Liver (tissue), 9 donors: ENCODE data around the gene IFI27. TPM values are rescaled to one million over a fixed set of nuclear protein-coding genes. Genes with fewer than 3 reads are reported as not detected.

Source experiments
- DNase-seq: peaks from one replicate; pipeline ENCODE4 v3.0.0-alpha.2; 2017; ENCODE audit warnings: low spot score
- H3K27ac ChIP-seq, 2 donors: one replicate each; pipeline ENCODE4 v1.7.0; 2013; ENCODE audit warnings: inconsistent platforms in 2 of 2, low read length in 2 of 2, control low read depth in 1 of 2, low read depth in 1 of 2, mild to moderate bottlenecking in 1 of 2
- H3K27me3 ChIP-seq, 4 donors: one replicate each; pipeline versions ENCODE4 v1.6.1 to v1.7.0; 2013; ENCODE audit warnings: low read length in 3 of 4, inconsistent platforms in 1 of 4, mild to moderate bottlenecking in 1 of 4, moderate library complexity in 1 of 4; ENCODE audit not compliant: control insufficient read depth in 4 of 4, insufficient read depth in 4 of 4
- H3K36me3 ChIP-seq, 4 donors: one replicate each; pipeline versions ENCODE4 v1.6.1 to v1.7.0; 2013; ENCODE audit warnings: low read length in 3 of 4, mild to moderate bottlenecking in 3 of 4, low read depth in 1 of 4, moderate library complexity in 1 of 4; ENCODE audit not compliant: control insufficient read depth in 4 of 4, insufficient read depth in 3 of 4
- H3K4me1 ChIP-seq, 4 donors: one replicate each; pipeline versions ENCODE4 v1.6.1 to v1.7.0; 2013; ENCODE audit warnings: low read length in 3 of 4, mild to moderate bottlenecking in 3 of 4, moderate library complexity in 1 of 4; ENCODE audit not compliant: control insufficient read depth in 4 of 4, insufficient read depth in 4 of 4
- H3K4me3 ChIP-seq, 3 donors: one replicate each; pipeline versions ENCODE4 v1.6.1 to v1.7.0; 2013; ENCODE audit warnings: low read length in 3 of 3, control low read depth in 1 of 3, low read depth in 1 of 3, mild to moderate bottlenecking in 1 of 3
- H3K9ac ChIP-seq, 2 donors: one replicate each; pipeline ENCODE4 v1.7.0; 2013; ENCODE audit warnings: low read length in 2 of 2, mild to moderate bottlenecking in 2 of 2, moderate library complexity in 2 of 2, control low read depth in 1 of 2, low read depth in 1 of 2
- H3K9me3 ChIP-seq, 4 donors: one replicate each; pipeline versions ENCODE4 v1.6.1 to v1.7.0; 2013; ENCODE audit warnings: low read length in 3 of 4; ENCODE audit not compliant: control insufficient read depth in 4 of 4
- EGR1 ChIP-seq, 2 donors: IDR thresholded peaks; 2 replicates each; pipeline ENCODE4 v1.6.1; 2016 to 2018; ENCODE audit warnings: antibody characterized with exemption in 2 of 2, low read depth in 2 of 2
- FOXA1 ChIP-seq: IDR thresholded peaks from 2 replicates; pipeline ENCODE4 v1.6.1; 2016; ENCODE audit warnings: antibody characterized with exemption
- FOXA2 ChIP-seq: IDR thresholded peaks from 2 replicates; pipeline ENCODE4 v1.6.1; 2016; ENCODE audit warnings: antibody characterized with exemption
- GABPA ChIP-seq, 2 donors: IDR thresholded peaks in 1 of 2; conservative IDR thresholded peaks in 1 of 2; 2 replicates each; pipeline ENCODE4 v1.6.1; 2016; ENCODE audit warnings: antibody characterized with exemption in 2 of 2, mild to moderate bottlenecking in 1 of 2, moderate library complexity in 1 of 2
- HNF4A ChIP-seq, 2 donors: conservative IDR thresholded peaks; 2 replicates each; pipeline ENCODE4 v1.6.1; 2016; ENCODE audit warnings: antibody characterized with exemption in 2 of 2, mild to moderate bottlenecking in 2 of 2
- HNF4G ChIP-seq: IDR thresholded peaks from 2 replicates; pipeline ENCODE4 v1.6.1; 2016; ENCODE audit warnings: antibody characterized with exemption
- JUND ChIP-seq, 2 donors: IDR thresholded peaks; 2 replicates each; pipeline ENCODE4 v1.6.1; 2016; ENCODE audit warnings: antibody characterized with exemption in 2 of 2
- NR2F2 ChIP-seq: IDR thresholded peaks from 2 replicates; pipeline ENCODE4 v1.6.1; 2016; ENCODE audit warnings: antibody characterized with exemption
- RAD21 ChIP-seq, 2 donors: IDR thresholded peaks; 2 replicates each; pipeline ENCODE4 v1.6.1; 2016; ENCODE audit warnings: antibody characterized with exemption in 2 of 2, mild to moderate bottlenecking in 2 of 2
- SP1 ChIP-seq: IDR thresholded peaks from 2 replicates; pipeline ENCODE4 v1.6.1; 2018; ENCODE audit warnings: antibody characterized with exemption, mild to moderate bottlenecking
- TAF1 ChIP-seq: conservative IDR thresholded peaks from 2 replicates; pipeline ENCODE4 v1.6.1; 2016; ENCODE audit warnings: antibody characterized with exemption, mild to moderate bottlenecking
- YY1 ChIP-seq: IDR thresholded peaks from 2 replicates; pipeline ENCODE4 v1.6.1; 2016; ENCODE audit warnings: antibody characterized with exemption, mild to moderate bottlenecking
- WGBS: extraction: QIAGEN DNeasy Blood & Tissue Kit; methylation state at CpG from one replicate; pipeline ENCODE4 v1.1.7; 2013; 5-methylcytosine and 5-hydroxymethylcytosine counted together
- polyA plus RNA-seq, 2 donors: library from polyadenylated mRNA; stranded (reverse) in 1 of 2; unstranded in 1 of 2; fragments of 200-250 nt in 1 of 2; fragments of >200 nt in 1 of 2; fragmentation: Nextera tagmentation in 1 of 2; extraction: Ambion mirVana in 1 of 2; gene quantifications; one replicate each; pipeline versions ENCODE4 v1.2.1 to v1.2.3, GENCODE V29; 2013 to 2015
- total RNA-seq, 2 donors: library from RNA; depleted of rRNA; stranded (reverse); fragments of >200 nt; gene quantifications; one replicate each; pipeline ENCODE4 v1.2.3, GENCODE V29; 2014
- TF ChIP-seq, protein P1 (sequence below): IDR thresholded peaks from 2 replicates; pipeline ENCODE4 v1.6.1; 2016; ENCODE audit warnings: antibody characterized with exemption
- TF ChIP-seq, protein P2 (sequence below): fragments of 150-350 bp; IDR thresholded peaks from 2 replicates; pipeline ENCODE4 v1.5.1; 2017; ENCODE audit warnings: improper control_type of control experiment, low read depth, low read length; ENCODE audit not compliant: missing input control
- TF ChIP-seq, protein P3 (sequence below): IDR thresholded peaks from 2 replicates; pipeline ENCODE4 v1.6.1; 2016; ENCODE audit warnings: antibody characterized with exemption
- donor health status: healthy.
- donor health status: healthy.
- donor health status: healthy.
- donor health status: healthy.
- donor health status: healthy.

Gene IFI27
- total and polyA plus RNA-seq, 4 donors = 12.7 to 170 (median 42.2) TPM

DNA sequence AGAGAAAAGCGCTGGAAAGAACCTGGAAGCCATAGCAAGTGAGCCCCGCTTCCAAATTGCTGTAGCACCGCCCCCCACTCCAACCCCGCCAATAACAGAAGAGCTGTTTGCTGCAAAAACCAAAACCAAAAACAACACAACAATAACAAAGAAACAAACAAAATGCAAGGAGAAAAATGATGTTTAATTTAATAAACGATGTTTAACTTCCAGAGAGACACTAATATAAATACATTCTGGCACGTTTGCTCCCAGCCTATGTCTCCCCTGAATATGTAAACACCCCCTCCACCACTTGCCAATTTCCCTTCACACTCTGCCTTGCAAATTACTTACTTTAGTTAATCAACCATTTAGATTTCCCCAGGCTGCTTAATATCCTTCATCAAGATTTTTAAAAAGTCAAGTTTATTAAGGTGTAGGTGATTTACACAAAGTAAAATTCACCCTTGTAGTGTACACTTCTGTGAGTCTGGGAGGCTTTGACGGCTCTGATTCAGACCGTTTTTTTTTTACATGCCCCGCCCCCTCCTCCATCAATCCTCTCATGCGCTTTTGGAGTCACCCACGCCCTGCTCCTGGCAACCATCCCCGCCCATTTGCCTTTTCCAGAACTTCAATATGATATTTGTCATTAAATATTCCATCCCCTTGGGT lies 19.4 kb downstream of the IFI27 start:
- H3K36me3 ChIP-seq = no peaks in the 10 kb centered on the region
- H3K9me3 ChIP-seq = no peaks in the 10 kb centered on the region
- H3K27me3 ChIP-seq = no peaks in the 10 kb centered on the region
- H3K4me3 ChIP-seq = peak overlapping the region in 2 of 3 donors; percentile 46 to 55
- peaks cover 0 to 8% (median 5%) of the 10 kb centered on the region in 4 donors for H3K4me1 ChIP-seq
- no peak for DNase-seq
- WGBS = 3% methylated on average over 12 of the region's 12 CpGs
- TF ChIP-seq NR2F2 (no peak), YY1 (peak; percentile 21), FOXA2 (no peak), HNF4G (no peak), FOXA1 (no peak), RAD21 (IDR thresholded peaks at IDR 0.05) (no peak), GABPA (IDR thresholded peaks at IDR 0.05 in 1 of 2, conservative IDR thresholded peaks at IDR 0.05 in 1 of 2) (no peak)
- TF ChIP-seq, protein P1, sequence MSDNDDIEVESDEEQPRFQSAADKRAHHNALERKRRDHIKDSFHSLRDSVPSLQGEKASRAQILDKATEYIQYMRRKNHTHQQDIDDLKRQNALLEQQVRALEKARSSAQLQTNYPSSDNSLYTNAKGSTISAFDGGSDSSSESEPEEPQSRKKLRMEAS = no peak
- H3K9ac ChIP-seq = peak overlapping the region; percentile 11 to 25
- H3K27ac ChIP-seq = no peak overlapping the region

DNA sequence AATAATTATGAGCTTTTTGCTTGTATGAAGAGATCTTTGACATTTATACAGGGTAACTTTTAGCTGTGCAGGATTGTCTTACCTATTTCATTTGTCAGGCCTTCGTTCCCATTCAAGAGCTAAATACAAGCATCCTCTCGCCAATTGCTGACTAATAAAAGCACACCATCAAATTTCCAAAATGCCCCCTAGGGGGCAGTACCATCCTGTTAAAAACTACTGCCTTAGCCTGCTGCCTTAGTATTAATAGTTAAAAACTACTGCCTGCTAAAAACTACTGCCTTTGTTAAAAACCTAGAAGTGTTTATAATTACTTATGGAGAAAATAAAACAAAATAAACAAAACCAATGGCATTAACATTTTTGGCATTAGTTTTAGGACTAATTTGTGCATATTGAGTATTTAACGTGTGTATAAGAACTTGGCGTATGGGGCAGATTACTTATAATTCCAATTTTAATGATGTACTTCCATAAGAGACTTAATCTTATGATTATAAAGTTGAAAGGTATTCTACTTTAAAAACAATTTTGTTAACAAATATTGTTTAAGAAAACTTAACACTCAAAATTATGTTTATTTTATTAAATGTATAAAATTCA lies 21.9 kb downstream of the IFI27 start:
- no peak overlapping the region for H3K4me3 ChIP-seq
- H3K9ac ChIP-seq = no peak overlapping the region
- 43% methylated on average over 4 of the region's 4 CpGs for WGBS
- peaks cover 1 to 8% (median 5%) of the 10 kb centered on the region in 4 donors for H3K4me1 ChIP-seq
- TF ChIP-seq SP1 = no peak
- TF ChIP-seq JUND (IDR thresholded peaks at IDR 0.05) = peak in 1 of 2 donors; percentile 10
- TF ChIP-seq, protein P2, sequence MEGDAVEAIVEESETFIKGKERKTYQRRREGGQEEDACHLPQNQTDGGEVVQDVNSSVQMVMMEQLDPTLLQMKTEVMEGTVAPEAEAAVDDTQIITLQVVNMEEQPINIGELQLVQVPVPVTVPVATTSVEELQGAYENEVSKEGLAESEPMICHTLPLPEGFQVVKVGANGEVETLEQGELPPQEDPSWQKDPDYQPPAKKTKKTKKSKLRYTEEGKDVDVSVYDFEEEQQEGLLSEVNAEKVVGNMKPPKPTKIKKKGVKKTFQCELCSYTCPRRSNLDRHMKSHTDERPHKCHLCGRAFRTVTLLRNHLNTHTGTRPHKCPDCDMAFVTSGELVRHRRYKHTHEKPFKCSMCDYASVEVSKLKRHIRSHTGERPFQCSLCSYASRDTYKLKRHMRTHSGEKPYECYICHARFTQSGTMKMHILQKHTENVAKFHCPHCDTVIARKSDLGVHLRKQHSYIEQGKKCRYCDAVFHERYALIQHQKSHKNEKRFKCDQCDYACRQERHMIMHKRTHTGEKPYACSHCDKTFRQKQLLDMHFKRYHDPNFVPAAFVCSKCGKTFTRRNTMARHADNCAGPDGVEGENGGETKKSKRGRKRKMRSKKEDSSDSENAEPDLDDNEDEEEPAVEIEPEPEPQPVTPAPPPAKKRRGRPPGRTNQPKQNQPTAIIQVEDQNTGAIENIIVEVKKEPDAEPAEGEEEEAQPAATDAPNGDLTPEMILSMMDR = peak; percentile 75
- TF ChIP-seq NR2F2 = no peak
- TF ChIP-seq RAD21 (IDR thresholded peaks at IDR 0.05) = peak; percentile 81 to 82
- TF ChIP-seq YY1 = no peak
- no peak for TF ChIP-seq HNF4A (conservative IDR thresholded peaks at IDR 0.05)
- no peak for TF ChIP-seq FOXA1
- no peak for TF ChIP-seq FOXA2
- no peak for TF ChIP-seq TAF1
- no peak for TF ChIP-seq EGR1 (IDR thresholded peaks at IDR 0.05; ENCODE audit: low read depth in 2 of 2)
- TF ChIP-seq HNF4G = no peak
- TF ChIP-seq, protein P3, sequence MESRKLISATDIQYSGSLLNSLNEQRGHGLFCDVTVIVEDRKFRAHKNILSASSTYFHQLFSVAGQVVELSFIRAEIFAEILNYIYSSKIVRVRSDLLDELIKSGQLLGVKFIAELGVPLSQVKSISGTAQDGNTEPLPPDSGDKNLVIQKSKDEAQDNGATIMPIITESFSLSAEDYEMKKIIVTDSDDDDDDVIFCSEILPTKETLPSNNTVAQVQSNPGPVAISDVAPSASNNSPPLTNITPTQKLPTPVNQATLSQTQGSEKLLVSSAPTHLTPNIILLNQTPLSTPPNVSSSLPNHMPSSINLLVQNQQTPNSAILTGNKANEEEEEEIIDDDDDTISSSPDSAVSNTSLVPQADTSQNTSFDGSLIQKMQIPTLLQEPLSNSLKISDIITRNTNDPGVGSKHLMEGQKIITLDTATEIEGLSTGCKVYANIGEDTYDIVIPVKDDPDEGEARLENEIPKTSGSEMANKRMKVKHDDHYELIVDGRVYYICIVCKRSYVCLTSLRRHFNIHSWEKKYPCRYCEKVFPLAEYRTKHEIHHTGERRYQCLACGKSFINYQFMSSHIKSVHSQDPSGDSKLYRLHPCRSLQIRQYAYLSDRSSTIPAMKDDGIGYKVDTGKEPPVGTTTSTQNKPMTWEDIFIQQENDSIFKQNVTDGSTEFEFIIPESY = no peak
- TF ChIP-seq GABPA (IDR thresholded peaks at IDR 0.05 in 1 of 2, conservative IDR thresholded peaks at IDR 0.05 in 1 of 2) = no peak
- H3K27me3 ChIP-seq = no peaks in the 10 kb centered on the region
- H3K9me3 ChIP-seq = no peaks in the 10 kb centered on the region
- DNase-seq = peak; percentile 63
- H3K36me3 ChIP-seq = no peaks in the 10 kb centered on the region
- H3K27ac ChIP-seq = no peak overlapping the region
